Ovary (tissue), 9 donors: ENCODE data around the gene MMP25. TPM values are rescaled to one million over a fixed set of nuclear protein-coding genes. Genes with fewer than 3 reads are reported as not detected.

ENCODE experiments used
- DNase-seq, 5 donors: peaks; one replicate each; pipeline ENCODE4 v3.0.0-alpha.2; 2019 to 2020
- H3K27ac ChIP-seq, 2 donors: fragments of 200-600 bp; one replicate each; pipeline versions ENCODE4 v1.5.1 to v1.8.0; 2019 to 2022
- H3K27me3 ChIP-seq: fragments of 200-600 bp; one replicate; pipeline ENCODE4 v1.8.0; 2022
- H3K36me3 ChIP-seq: fragments of 200-600 bp; sonication (generic); one replicate; pipeline ENCODE4 v1.5.1; 2019
- H3K4me1 ChIP-seq: one replicate; pipeline ENCODE4 v1.8.1; 2013; ENCODE audit warnings: mild to moderate bottlenecking, moderate library complexity; ENCODE audit not compliant: insufficient read depth
- H3K4me3 ChIP-seq: fragments of 200-600 bp; sonication (generic); one replicate; pipeline ENCODE4 v1.5.1; 2017
- H3K9me3 ChIP-seq, 2 donors: fragments of 200-600 bp in 1 of 2; sonication (generic) in 1 of 2; one replicate each; pipeline versions ENCODE4 v1.5.1 to v1.8.1; 2013 to 2019; ENCODE audit warnings: mild to moderate bottlenecking in 1 of 2, moderate library complexity in 1 of 2
- CTCF ChIP-seq, 3 donors: fragments of 450-650 bp in 2 of 3; fragments of 200-600 bp in 1 of 3; IDR thresholded peaks; one replicate each; pipeline versions ENCODE4 v1.5.1 to v1.8.0; 2016 to 2022; ENCODE audit warnings: antibody characterized with exemption in 3 of 3, mild to moderate bottlenecking in 1 of 3
- EP300 ChIP-seq: sonication (generic); formaldehyde crosslinking; IDR thresholded peaks from one replicate; pipeline ENCODE4 v1.6.1; 2017; ENCODE audit warnings: antibody characterized with exemption
- POLR2A ChIP-seq: fragments of 450-650 bp; IDR thresholded peaks from one replicate; pipeline ENCODE4 v1.6.1; 2017; ENCODE audit warnings: antibody characterized with exemption, mild to moderate bottlenecking, moderate library complexity
- WGBS, 3 donors: extraction: QIAGEN DNeasy Blood & Tissue Kit in 1 of 3; methylation state at CpG; one replicate each; pipeline versions ENCODE4 v1.1.5 to v1.1.7; 2013 to 2017; 5-methylcytosine and 5-hydroxymethylcytosine counted together
- intact Hi-C, 4 donors: fragments of 100-400 bp; cut with DNase I; formaldehyde crosslinking; loops; one replicate each; pipeline versions ENCODE4 v1.11.0 to v1.15.1; 2022 to 2023
- polyA plus RNA-seq, 2 donors: library from polyadenylated mRNA; stranded (reverse); fragments of 200-250 nt in 1 of 2; fragments of 350-450 nt in 1 of 2; fragmentation: Illumina TruSeq in 1 of 2; extraction: RNeasy Lipid Tissue Mini Kit (QIAGEN cat#74804) in 1 of 2; gene quantifications; one replicate each; pipeline ENCODE4 v1.2.3, GENCODE V29; 2013 to 2014
- total RNA-seq, 7 donors: library from RNA; depleted of rRNA in 2 of 7; stranded (reverse); fragments of >200 nt in 2 of 7; fragmentation: NEBNext Ultra II Directional in 3 of 7; extraction: Animal tissue kit (Norgen Biotek cat#: 25700) in 3 of 7; gene quantifications; one replicate each; pipeline versions ENCODE4 v1.1.0 to v1.2.4, GENCODE V29; 2016 to 2023
- donor health status: DM: no; HTN: no; CAD: no; lungs with moderate emphysema.
- donor health status: DM: no; HTN: no; CAD: no.
- donor health status: Bipolar disorder and iron deficiency.
- donor health status: DM: yes; HTN: yes; CAD: no.
- donor health status: DM: no; HTN: no; CAD: no.
- donor health status: DM: yes; HTN: yes; CAD: no.

Gene MMP25
- total and polyA plus RNA-seq, 9 donors: 0.15 to 0.72 (median 0.59) TPM; not detected in 1

- H3K27me3 ChIP-seq: peaks cover 8% of the 10 kb centered on the region
- no peak overlapping the region for H3K4me3 ChIP-seq
- no peak for DNase-seq
- TF ChIP-seq POLR2A: no peak
- TF ChIP-seq EP300: no peak
- TF ChIP-seq CTCF (IDR thresholded peaks at IDR 0.05): no peak
- H3K27ac ChIP-seq: no peak overlapping the region
- WGBS, 3 donors: 21 to 34% (median 33%) methylated on average over 17 of the region's 17 CpGs
- no peaks in the 10 kb centered on the region for H3K4me1 ChIP-seq
- H3K36me3 ChIP-seq: no peaks in the 10 kb centered on the region
- H3K9me3 ChIP-seq: no peaks in the 10 kb centered on the region
- intact Hi-C loops: no loop called here
Observed at GRCh38 chr16:3007957-3008689, 38.2 kb upstream of the MMP25 start.

GRCh38 chr16:3008690-3009037 is 37.7 kb upstream of the MMP25 start:
- TF ChIP-seq CTCF (IDR thresholded peaks at IDR 0.05) (no peak), EP300 (no peak), POLR2A (no peak)
- intact Hi-C loops: no loop called here
- Histone ChIP-seq H3K9me3 (no peaks in the 10 kb centered on the region), H3K36me3 (no peaks in the 10 kb centered on the region), H3K27ac (no peak overlapping the region), H3K27me3 (peaks cover 8% of the 10 kb centered on the region), H3K4me3 (no peak overlapping the region), H3K4me1 (no peaks in the 10 kb centered on the region)
- DNase-seq: no peak
- 24 to 53% (median 50%) methylated on average over 4 of the region's 4 CpGs for WGBS, 3 donors

- WGBS, 3 donors: 30 to 35% (median 30%) methylated on average over 21 of the region's 21 CpGs
- Histone ChIP-seq H3K4me3 (no peak overlapping the region), H3K27ac (no peak overlapping the region), H3K4me1 (no peaks in the 10 kb centered on the region), H3K27me3 (peaks cover 8% of the 10 kb centered on the region), H3K36me3 (no peaks in the 10 kb centered on the region), H3K9me3 (no peaks in the 10 kb centered on the region)
- DNase-seq: no peak
- no peak for TF ChIP-seq POLR2A
- intact Hi-C loops: no loop called here
Observed at GRCh38 chr16:3009568-3010390, 36.6 kb upstream of the MMP25 start.

- Histone ChIP-seq H3K9me3 (no peaks in the 10 kb centered on the region), H3K27me3 (peaks cover 8% of the 10 kb centered on the region), H3K4me3 (no peak overlapping the region), H3K27ac (no peak overlapping the region), H3K4me1 (no peaks in the 10 kb centered on the region), H3K36me3 (no peaks in the 10 kb centered on the region)
- WGBS, 3 donors: 80 to 83% (median 81%) methylated on average over 8 of the region's 8 CpGs
- intact Hi-C loops: no loop called here
- TF ChIP-seq CTCF (IDR thresholded peaks at IDR 0.05): no peak
- no peak for TF ChIP-seq POLR2A
- TF ChIP-seq EP300: no peak
- no peak for DNase-seq
Observed at GRCh38 chr16:3010510-3010909, 35.9 kb upstream of the MMP25 start.

- Histone ChIP-seq H3K27ac (no peak overlapping the region), H3K27me3 (peaks cover 3% of the 10 kb centered on the region), H3K9me3 (no peaks in the 10 kb centered on the region), H3K4me3 (no peak overlapping the region), H3K4me1 (no peaks in the 10 kb centered on the region), H3K36me3 (no peaks in the 10 kb centered on the region)
- DNase-seq: no peak
- no peak for TF ChIP-seq EP300
- TF ChIP-seq CTCF (IDR thresholded peaks at IDR 0.05): no peak
- no peak for TF ChIP-seq POLR2A
- 5 to 9% (median 8%) methylated on average over 19 of the region's 19 CpGs for WGBS, 3 donors
- intact Hi-C loops: no loop called here
Observed at GRCh38 chr16:3012246-3012645, 34.1 kb upstream of the MMP25 start.
